Measurements from ENCODE around the gene HSD3B7. TPM values are rescaled to one million over a fixed set of nuclear protein-coding genes. Genes with fewer than 3 reads are reported as not detected.

Gene HSD3B7
- total and polyA plus RNA-seq, 2 donors (not counting 1 experiment from before 2014, with no cell fraction given) = 0.89 to 1.2 TPM

- H3K4me3 Mint-ChIP-seq = peak overlapping the region; percentile 29
- no peaks in the 10 kb centered on the region for H3K9me3 Mint-ChIP-seq (ENCODE audit: insufficient read depth)
- Histone ChIP-seq H3K27ac (ENCODE audit: low read length in 2 of 2) (no peak overlapping the region), H2AFZ (ENCODE audit: insufficient read depth, low read depth, low read length, poor library complexity, severe bottlenecking) (no peak overlapping the region), H4K20me1 (ENCODE audit: control insufficient read depth, insufficient read depth, low read length, poor library complexity, severe bottlenecking) (peaks cover 21% of the 10 kb centered on the region), H3K4me1 (ENCODE audit: control insufficient read depth in 2 of 2, insufficient read depth in 2 of 2, low read length in 2 of 2) (peaks cover 8 to 16% of the 10 kb centered on the region in 2 donors), H3K9ac (ENCODE audit: low read length) (no peak overlapping the region), H3K79me2 (ENCODE audit: control insufficient read depth, insufficient read depth, low read length) (peaks cover 24% of the 10 kb centered on the region), H3K9me3 (ENCODE audit: control extremely low read depth in 1 of 3, control insufficient read depth in 2 of 3, insufficient read depth in 1 of 3, low read length in 2 of 3) (peaks cover 0 to 6% (median 0%) of the 10 kb centered on the region in 3 donors), H3K4me3 (ENCODE audit: control extremely low read depth in 1 of 5, extremely low read depth in 1 of 5, insufficient read depth in 1 of 5, low read depth in 2 of 5, low read length in 4 of 5) (no peak overlapping the region), H3K36me3 (replicated peaks in 1 of 2; ENCODE audit: control extremely low read depth in 1 of 2, control insufficient read depth in 1 of 2, extremely low read depth in 1 of 2, insufficient read depth in 2 of 2, low read length in 1 of 2) (peaks cover 0 to 4% of the 10 kb centered on the region in 2 experiments), H3K4me2 (replicated peaks; ENCODE audit: low read depth, low read length, poor library complexity, severe bottlenecking) (no peak overlapping the region), H3K27me3 (replicated peaks in 1 of 4; ENCODE audit: control extremely low read depth in 1 of 4, control insufficient read depth in 3 of 4, insufficient read depth in 4 of 4, low read length in 3 of 4) (no peaks in the 10 kb centered on the region)
- TF ChIP-seq EZH2 (IDR thresholded peaks at IDR 0.05; ENCODE audit: borderline replicate concordance, insufficient read depth, low read depth, low read length, poor library complexity, severe bottlenecking) = no peak
- no peak for TF ChIP-seq CTCF (IDR thresholded peaks at IDR 0.05)
- WGBS (ENCODE audit: insufficient coverage) = 100% methylated on average over 1 of the region's 4 CpGs
- DNase-seq (no peak), ATAC-seq (ENCODE audit: low read depth) (no peak)
- intact Hi-C loops (cut with micrococcal nuclease) = loop anchor here (5.0 kb wide), 2 partner anchors 269 to 374 kb away; partner anchors contain the start of genes CFAP119, FBRS and RNF40
- ChIA-PET CTCF (interaction anchor here (0.9 kb wide), 1 partner anchor 46 kb away, joined by 3 read pairs; the partner anchor contains the start of gene HSD3B7), POLR2A (no interaction called here)
- no peak overlapping the region for H3K27ac Mint-ChIP-seq
- peaks cover 20% of the 10 kb centered on the region for H3K4me1 Mint-ChIP-seq
- no peaks in the 10 kb centered on the region for H3K27me3 Mint-ChIP-seq
These were observed 46.3 kb downstream of the HSD3B7 start for GRCh38 chr16:31031276-31031675.
